Spleen (tissue), 7 donors: ENCODE data around the gene SAV1.

Experiments used
- POLR2A ChIP-seq, 3 donors: fragments of 450-650 bp; IDR thresholded peaks; one replicate each; pipeline ENCODE4 v1.5.1; 2017; ENCODE audit warnings: antibody characterized with exemption in 3 of 3, mild to moderate bottlenecking in 1 of 3
- POLR2AphosphoS5 ChIP-seq, 3 donors: sonication (generic); formaldehyde crosslinking; IDR thresholded peaks; one replicate each; pipeline ENCODE4 v1.5.1; 2017; ENCODE audit warnings: antibody characterized with exemption in 3 of 3
- TF ChIP-seq, protein P1 (sequence below), 11 experiments: fragments of 200-600 bp in 7 of 11; fragments of 450-650 bp in 4 of 11; sonication (generic) in 4 of 11; IDR thresholded peaks in 8 of 11; conservative IDR thresholded peaks in 3 of 11; 1 replicate in 7 of 11; 2 replicates in 4 of 11; pipeline versions ENCODE4 v1.4.0 to v1.8.0; 2016 to 2021; ENCODE audit warnings: antibody characterized with exemption in 11 of 11, inconsistent platforms in 4 of 11, mild to moderate bottlenecking in 1 of 11
- donor health status: DM: no; HTN: no; CAD: no; lungs with moderate emphysema.
- donor health status: DM: no; HTN: no; CAD: no.
- donor health status: DM: no; HTN: no; CAD: no.

DNA sequence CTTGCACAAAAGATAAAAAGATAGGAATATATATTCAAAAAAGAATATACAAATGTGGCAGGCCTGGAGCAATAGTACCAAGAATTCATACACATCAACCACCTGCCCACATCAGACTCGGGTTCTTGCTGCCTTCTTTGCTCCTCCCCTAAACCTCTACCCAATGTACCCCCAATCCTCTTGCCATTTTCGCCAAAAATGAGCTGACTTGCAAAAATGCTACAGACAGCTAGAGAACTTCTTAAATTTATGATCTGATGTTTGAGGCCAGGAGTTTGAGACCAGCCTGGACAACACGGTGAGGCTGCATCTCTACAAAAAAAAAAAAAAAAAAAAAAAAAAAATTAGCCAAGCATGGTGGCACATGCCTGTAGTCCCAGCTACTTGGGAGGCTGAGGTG, 42.9 kb upstream of the SAV1 start:
- TF ChIP-seq, protein P1, sequence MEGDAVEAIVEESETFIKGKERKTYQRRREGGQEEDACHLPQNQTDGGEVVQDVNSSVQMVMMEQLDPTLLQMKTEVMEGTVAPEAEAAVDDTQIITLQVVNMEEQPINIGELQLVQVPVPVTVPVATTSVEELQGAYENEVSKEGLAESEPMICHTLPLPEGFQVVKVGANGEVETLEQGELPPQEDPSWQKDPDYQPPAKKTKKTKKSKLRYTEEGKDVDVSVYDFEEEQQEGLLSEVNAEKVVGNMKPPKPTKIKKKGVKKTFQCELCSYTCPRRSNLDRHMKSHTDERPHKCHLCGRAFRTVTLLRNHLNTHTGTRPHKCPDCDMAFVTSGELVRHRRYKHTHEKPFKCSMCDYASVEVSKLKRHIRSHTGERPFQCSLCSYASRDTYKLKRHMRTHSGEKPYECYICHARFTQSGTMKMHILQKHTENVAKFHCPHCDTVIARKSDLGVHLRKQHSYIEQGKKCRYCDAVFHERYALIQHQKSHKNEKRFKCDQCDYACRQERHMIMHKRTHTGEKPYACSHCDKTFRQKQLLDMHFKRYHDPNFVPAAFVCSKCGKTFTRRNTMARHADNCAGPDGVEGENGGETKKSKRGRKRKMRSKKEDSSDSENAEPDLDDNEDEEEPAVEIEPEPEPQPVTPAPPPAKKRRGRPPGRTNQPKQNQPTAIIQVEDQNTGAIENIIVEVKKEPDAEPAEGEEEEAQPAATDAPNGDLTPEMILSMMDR (IDR thresholded peaks at IDR 0.05 in 8 of 11, conservative IDR thresholded peaks at IDR 0.05 in 3 of 11), result no peak
- TF ChIP-seq POLR2A (IDR thresholded peaks at IDR 0.05) (no peak), POLR2AphosphoS5 (IDR thresholded peaks at IDR 0.05) (no peak)
